T-cell (primary cell): Measurements from ENCODE around the gene OSBP2. TPM values are rescaled to one million over a fixed set of nuclear protein-coding genes. Genes with fewer than 3 reads are reported as not detected.

Source experiments
- ATAC-seq, 4 experiments: fragments of 200-7000 bp in 3 of 4; fragments of 150-1000 bp in 1 of 4; cut with Tn5 transposase; replicated peaks in 1 of 4; 1 replicate in 3 of 4; 2 replicates in 1 of 4; pipeline ENCODE4 v1.10.0; 2021; ENCODE audit warnings: moderate library complexity in 3 of 4, mild to moderate bottlenecking in 2 of 4, moderate number of reproducible peaks in 1 of 4
- CTCF ChIA-PET, 2 donors: fragments of 300-600 bp; sonication (Branson Sonifier 250); formaldehyde crosslinking; loops; one replicate each; lab custom pipeline; 2022; ENCODE audit warnings: antibody characterized with exemption in 2 of 2; lab: Charles Lee
- POLR2A ChIA-PET, 2 donors: fragments of 300-600 bp; sonication (Branson Sonifier 250); formaldehyde crosslinking; loops; one replicate each; lab custom pipeline; 2022; ENCODE audit warnings: antibody characterized with exemption in 2 of 2; lab: Charles Lee
- DNase-seq, 35 experiments: peaks; one replicate each; pipeline versions ENCODE4 v3.0.0 to v3.0.0-alpha.2; 2013 to 2023
- H3K27ac ChIP-seq: one replicate; pipeline ENCODE4 v1.5.1; 2013; ENCODE audit warnings: low read length
- H3K27me3 ChIP-seq, 2 experiments: replicated peaks in 1 of 2; 1 replicate in 1 of 2; 2 replicates in 1 of 2; pipeline versions ENCODE4 v1.6.1 to v1.7.0; 2013; ENCODE audit warnings: low read length in 1 of 2, mixed read lengths in 1 of 2; ENCODE audit not compliant: control insufficient read depth in 2 of 2, insufficient read depth in 2 of 2; ENCODE audit errors: extremely low read depth in 1 of 2
- H3K36me3 ChIP-seq, 2 donors: 1 replicate in 1 of 2; 2 replicates in 1 of 2; pipeline versions ENCODE4 v1.6.1 to v1.7.0; 2013; ENCODE audit warnings: low read length in 1 of 2; ENCODE audit not compliant: control insufficient read depth in 2 of 2, insufficient read depth in 1 of 2; ENCODE audit errors: extremely low read depth in 1 of 2
- H3K4me1 ChIP-seq, 2 experiments: 1 replicate in 1 of 2; 2 replicates in 1 of 2; pipeline versions ENCODE4 v1.6.1 to v1.7.0; 2013; ENCODE audit warnings: low read length in 2 of 2, mixed read lengths in 1 of 2; ENCODE audit not compliant: insufficient read depth in 2 of 2, control insufficient read depth in 1 of 2; ENCODE audit errors: extremely low read depth in 1 of 2
- H3K4me3 ChIP-seq, 2 donors: 1 replicate in 1 of 2; 2 replicates in 1 of 2; pipeline versions ENCODE4 v1.5.1 to v1.7.0; 2013; ENCODE audit warnings: mild to moderate bottlenecking in 2 of 2, low read length in 1 of 2, moderate library complexity in 1 of 2; ENCODE audit not compliant: control insufficient read depth in 1 of 2; ENCODE audit errors: extremely low read depth in 1 of 2
- H3K9me3 ChIP-seq: 2 replicates; pipeline ENCODE4 v1.7.0; 2013
- H3K27ac Mint-ChIP-seq, 2 donors: one replicate each; pipeline ENCODE4 v1.8.0; 2020 to 2021; ENCODE audit warnings: mild to moderate bottlenecking in 2 of 2, mixed read lengths in 2 of 2
- H3K27me3 Mint-ChIP-seq, 2 donors: one replicate each; pipeline ENCODE4 v1.8.0; 2021 to 2022; ENCODE audit warnings: mixed read lengths in 2 of 2
- H3K36me3 Mint-ChIP-seq: one replicate; pipeline ENCODE4 v1.8.0; 2021; ENCODE audit warnings: mixed read lengths
- H3K4me1 Mint-ChIP-seq, 3 donors: one replicate each; pipeline ENCODE4 v1.8.0; 2020 to 2022; ENCODE audit warnings: mixed read lengths in 3 of 3, mild to moderate bottlenecking in 1 of 3
- H3K4me3 Mint-ChIP-seq, 3 donors: one replicate each; pipeline ENCODE4 v1.8.0; 2020 to 2022; ENCODE audit warnings: mild to moderate bottlenecking in 3 of 3, mixed read lengths in 3 of 3, moderate library complexity in 3 of 3
- H3K9me3 Mint-ChIP-seq, 3 donors: one replicate each; pipeline ENCODE4 v1.8.0; 2020 to 2022; ENCODE audit warnings: mixed read lengths in 3 of 3
- WGBS: methylation state at CpG from one replicate; pipeline ENCODE4 v1.1.5; 2013; ENCODE audit warnings: missing lambda C conversion rate; ENCODE audit not compliant: insufficient coverage; 5-methylcytosine and 5-hydroxymethylcytosine counted together
- total RNA-seq, 35 experiments: library from RNA in 6 of 35; stranded (reverse) in 6 of 35; fragments of 120-200 nt in 1 of 35; gene quantifications; one replicate each; pipeline versions ENCODE4 v1.2.1 to v1.2.4 and lab custom pipeline; 2013 to 2026

Gene OSBP2
- total RNA-seq, 5 donors from 2014 or later (not counting 1 experiment from before 2014, with no cell fraction given) = 1.6 to 2.8 (median 2.1) TPM

DNA sequence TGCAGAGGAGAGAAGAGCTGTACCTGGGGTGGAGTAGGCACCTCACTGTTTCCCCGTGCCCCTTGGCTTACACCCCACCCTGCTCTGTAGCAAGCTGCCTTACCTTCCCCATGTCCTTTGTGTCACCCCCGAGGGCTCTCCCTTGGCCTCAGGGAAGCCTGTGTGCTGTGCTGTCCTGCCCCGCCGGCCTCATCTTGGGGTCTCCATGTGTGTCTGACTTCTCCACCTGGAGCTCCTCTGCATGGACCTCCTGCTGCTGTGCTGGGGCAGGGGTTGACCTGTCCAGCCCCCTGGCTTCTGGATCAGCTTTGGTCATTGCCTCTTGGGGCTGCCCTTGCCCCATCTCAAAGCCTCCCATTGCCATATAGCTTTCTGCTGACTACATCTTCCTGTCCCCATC lies 59.8 kb downstream of the OSBP2 start:
- ATAC-seq (no peak), DNase-seq (no peak)
- WGBS = 92% methylated on average over 3 of the region's 4 CpGs
- Histone ChIP-seq H3K27ac (no peak overlapping the region), H3K9me3 (no peaks in the 10 kb centered on the region), H3K36me3 (no peaks in the 10 kb centered on the region), H3K4me1 (no peaks in the 10 kb centered on the region), H3K4me3 (no peak overlapping the region), H3K27me3 (no peaks in the 10 kb centered on the region)
- Mint-ChIP-seq H3K4me3 (no peak overlapping the region), H3K36me3 (peaks cover 5% of the 10 kb centered on the region), H3K4me1 (peaks cover 0 to 6% (median 0%) of the 10 kb centered on the region in 3 donors), H3K9me3 (no peaks in the 10 kb centered on the region), H3K27ac (no peak overlapping the region), H3K27me3 (peaks cover 0 to 4% of the 10 kb centered on the region in 2 donors)
- ChIA-PET POLR2A (no interaction called here), CTCF (interaction anchor here (1.2 to 2.0 kb wide), 2 partner anchors 120 kb away, joined by 5 to 26 read pairs; partner anchors contain the start of gene SLC35E4 (in 1 of the 2))

DNA sequence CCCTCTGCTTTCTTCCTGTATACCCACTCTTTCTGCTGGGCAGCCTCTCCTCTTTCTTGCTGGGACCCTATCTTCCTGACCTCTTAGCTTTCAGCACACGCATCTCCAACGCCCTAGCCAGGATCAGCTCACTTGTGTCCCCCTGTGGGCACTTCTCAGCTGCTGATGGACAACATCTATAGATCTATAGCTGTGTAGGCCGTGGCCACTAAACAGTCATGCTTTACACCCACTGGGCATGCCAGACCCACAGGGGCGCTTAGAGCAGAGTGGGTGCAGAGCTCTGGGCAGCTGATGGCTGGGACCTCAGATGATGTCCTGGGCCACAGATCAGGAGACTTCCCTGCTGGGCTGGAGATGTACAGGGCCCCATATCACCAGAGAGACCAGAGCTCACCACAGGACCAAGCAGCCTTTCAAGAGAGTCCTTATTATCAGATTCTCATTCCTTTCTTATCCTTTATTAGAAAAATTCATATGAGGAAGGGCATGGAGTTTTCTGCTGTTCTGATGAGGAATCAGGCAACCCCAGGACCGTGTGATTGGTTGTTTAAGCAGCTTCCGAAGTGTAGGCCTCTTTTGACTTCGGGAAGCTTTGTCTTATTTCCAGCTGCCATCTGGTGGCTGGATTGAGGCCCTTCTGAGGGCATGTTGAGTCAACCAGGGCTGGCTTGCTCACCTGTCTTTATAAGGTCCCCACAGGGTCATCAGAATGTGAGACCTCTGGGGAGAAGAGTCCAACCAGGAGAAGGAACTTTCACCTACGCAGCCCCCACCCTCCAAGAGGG lies 60.5 kb downstream of the OSBP2 start:
- Histone ChIP-seq H3K36me3 (no peaks in the 10 kb centered on the region), H3K9me3 (no peaks in the 10 kb centered on the region), H3K27me3 (no peaks in the 10 kb centered on the region), H3K27ac (no peak overlapping the region), H3K4me3 (no peak overlapping the region), H3K4me1 (no peaks in the 10 kb centered on the region)
- WGBS = 75% methylated on average over 6 of the region's 8 CpGs
- H3K27ac Mint-ChIP-seq = no peak overlapping the region
- peak in 29 of 35 experiments; percentile 7 to 65 (median 28) for DNase-seq
- no peak overlapping the region for H3K4me3 Mint-ChIP-seq
- H3K9me3 Mint-ChIP-seq = no peaks in the 10 kb centered on the region
- peak; percentile 50 to 75 (median 70) for ATAC-seq
- peaks cover 0 to 4% of the 10 kb centered on the region in 2 donors for H3K27me3 Mint-ChIP-seq
- H3K4me1 Mint-ChIP-seq = peaks cover 0 to 6% (median 0%) of the 10 kb centered on the region in 3 donors
- peaks cover 5% of the 10 kb centered on the region for H3K36me3 Mint-ChIP-seq
- ChIA-PET CTCF (interaction anchor here (0.6 to 2.0 kb wide), 4 partner anchors 120 to 1084 kb away, joined by 3 to 26 read pairs (median 4); partner anchors contain the start of gene SLC35E4 (in 1 of the 2)), POLR2A (interaction anchor here in 1 of 2 donors (0.5 kb wide), 1 partner anchor 23 kb away, joined by 14 read pairs; no protein-coding TSS in a partner anchor)

DNA sequence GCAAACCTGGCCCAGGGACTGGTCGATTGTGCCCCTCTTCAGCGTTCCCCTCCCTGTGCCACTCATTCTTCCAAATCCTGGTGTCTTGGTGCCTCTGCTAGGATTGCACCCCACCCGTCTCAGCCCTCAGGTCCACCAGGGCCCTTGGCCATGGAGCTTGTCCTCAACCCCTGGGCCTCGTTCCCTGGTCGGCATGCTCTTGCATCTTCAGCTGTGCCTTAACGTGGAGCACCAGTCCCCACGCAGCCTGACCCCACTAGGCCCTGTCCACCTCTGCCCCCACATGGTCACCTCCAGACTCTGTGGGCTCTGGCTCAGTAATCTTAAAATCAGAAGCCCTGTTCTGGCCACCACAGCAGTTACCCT lies 61.1 kb downstream of the OSBP2 start:
- H3K4me3 ChIP-seq = no peak overlapping the region
- no peak overlapping the region for H3K27ac ChIP-seq
- H3K9me3 Mint-ChIP-seq = no peaks in the 10 kb centered on the region
- no peak overlapping the region for H3K27ac Mint-ChIP-seq
- ATAC-seq (peak in 1 of 4 experiments; percentile 24), DNase-seq (no peak)
- CTCF ChIA-PET = interaction anchor here (0.6 to 2.0 kb wide), 2 partner anchors 121 to 164 kb away, joined by 3 to 26 read pairs; partner anchors contain the start of gene SLC35E4 (in 1 of the 2)
- WGBS = 95% methylated on average over 7 of the region's 7 CpGs
- H3K36me3 Mint-ChIP-seq = peaks cover 5% of the 10 kb centered on the region
- peaks cover 0 to 4% of the 10 kb centered on the region in 2 donors for H3K27me3 Mint-ChIP-seq
- H3K36me3 ChIP-seq = no peaks in the 10 kb centered on the region
- no peaks in the 10 kb centered on the region for H3K9me3 ChIP-seq
- H3K4me1 Mint-ChIP-seq = peaks cover 0 to 6% (median 0%) of the 10 kb centered on the region in 3 donors
- H3K4me1 ChIP-seq = no peaks in the 10 kb centered on the region
- H3K27me3 ChIP-seq = no peaks in the 10 kb centered on the region
- no peak overlapping the region for H3K4me3 Mint-ChIP-seq
- POLR2A ChIA-PET = no interaction called here

DNA sequence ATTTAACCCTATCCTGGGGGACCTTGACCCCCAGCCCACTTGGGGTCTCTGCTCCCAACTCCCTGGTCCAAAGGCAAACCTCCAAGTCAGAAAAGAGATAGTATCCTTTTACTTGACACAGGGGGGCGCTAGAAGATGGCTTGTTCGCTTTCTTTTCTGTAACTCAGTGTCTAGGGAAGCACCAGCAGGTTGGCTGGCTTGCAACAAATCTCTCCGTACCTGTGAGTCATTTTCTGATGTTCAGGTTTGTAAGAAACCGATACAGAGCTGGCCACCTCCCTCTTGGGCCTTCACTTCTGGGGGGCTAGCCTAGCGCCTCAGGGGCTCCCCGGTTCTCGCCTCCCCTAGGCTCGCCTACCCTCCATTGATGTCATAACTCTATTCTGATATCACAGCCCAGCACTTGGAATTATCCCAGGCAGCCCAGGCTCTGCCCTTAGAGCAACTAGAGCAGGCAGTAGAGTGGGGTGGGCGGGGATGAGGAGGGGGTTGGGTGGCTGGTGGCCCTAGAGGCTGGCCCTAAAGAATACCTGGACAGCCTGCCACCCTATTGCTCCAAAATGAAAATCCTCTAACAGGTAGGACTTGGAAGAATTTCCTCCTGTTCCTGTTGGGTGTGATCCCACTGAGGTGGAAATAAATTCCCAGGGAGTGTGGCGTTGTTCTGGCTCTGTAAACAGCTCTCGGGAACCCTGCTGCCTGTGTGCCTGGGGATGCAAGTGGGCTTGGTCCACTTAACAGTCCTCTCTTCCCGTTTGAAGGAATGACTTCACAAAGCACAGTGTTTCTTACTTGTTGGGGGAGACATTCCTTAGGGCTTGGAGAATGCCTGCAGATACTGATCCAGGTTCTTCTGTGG lies 69.4 kb downstream of the OSBP2 start:
- no peaks in the 10 kb centered on the region for H3K9me3 Mint-ChIP-seq
- no peaks in the 10 kb centered on the region for H3K36me3 ChIP-seq
- WGBS = no CpG with 5 or more reads among the region's 12 CpGs
- POLR2A ChIA-PET = no interaction called here
- no peak overlapping the region for H3K4me3 Mint-ChIP-seq
- H3K27me3 Mint-ChIP-seq = no peaks in the 10 kb centered on the region
- peaks cover 0 to 4% of the 10 kb centered on the region in 2 experiments for H3K4me1 ChIP-seq
- no peaks in the 10 kb centered on the region for H3K27me3 ChIP-seq
- CTCF ChIA-PET = interaction anchor here (0.7 to 1.9 kb wide), 4 partner anchors 156 to 927 kb away, joined by 3 to 13 read pairs (median 4); no protein-coding TSS in a partner anchor
- no peaks in the 10 kb centered on the region for H3K9me3 ChIP-seq
- DNase-seq (peak in 34 of 35 experiments; percentile 15 to 79 (median 41)), ATAC-seq (peak; percentile 46 to 78 (median 72))
- no peak overlapping the region for H3K27ac ChIP-seq
- no peak overlapping the region for H3K4me3 ChIP-seq
- no peak overlapping the region for H3K27ac Mint-ChIP-seq
- H3K36me3 Mint-ChIP-seq = no peaks in the 10 kb centered on the region
- peaks cover 0 to 2% (median 2%) of the 10 kb centered on the region in 3 donors for H3K4me1 Mint-ChIP-seq

DNA sequence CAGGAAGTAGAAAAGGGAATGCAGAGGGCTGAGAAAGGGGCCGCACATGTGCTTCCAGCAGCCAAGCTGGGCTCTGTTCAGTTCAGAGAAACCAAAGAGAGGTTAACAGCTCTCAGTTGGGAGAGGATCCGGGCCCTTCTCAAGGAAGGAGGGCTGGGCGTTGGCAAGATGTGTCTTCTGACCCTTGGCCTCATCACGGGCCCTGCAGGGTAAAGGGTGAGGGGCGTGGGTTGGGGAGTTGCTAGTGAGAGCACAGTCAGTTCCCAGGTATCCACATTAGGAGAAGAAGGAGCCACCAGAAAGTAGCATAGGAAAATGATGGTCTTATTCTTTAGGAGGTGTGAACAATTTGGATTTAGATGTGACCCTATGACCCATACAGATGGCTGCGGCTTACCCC lies 73.0 kb downstream of the OSBP2 start:
- Histone ChIP-seq H3K27me3 (peaks cover 0 to 9% of the 10 kb centered on the region in 2 experiments), H3K4me1 (peaks cover 0 to 4% of the 10 kb centered on the region in 2 experiments), H3K9me3 (no peaks in the 10 kb centered on the region), H3K27ac (no peak overlapping the region), H3K36me3 (no peaks in the 10 kb centered on the region), H3K4me3 (no peak overlapping the region)
- Mint-ChIP-seq H3K4me3 (no peak overlapping the region), H3K9me3 (no peaks in the 10 kb centered on the region), H3K4me1 (peaks cover 0 to 2% (median 2%) of the 10 kb centered on the region in 3 donors), H3K27ac (no peak overlapping the region), H3K27me3 (no peaks in the 10 kb centered on the region), H3K36me3 (no peaks in the 10 kb centered on the region)
- ChIA-PET POLR2A (no interaction called here), CTCF (no interaction called here)
- ATAC-seq (no peak), DNase-seq (no peak)
- 94% methylated on average over 6 of the region's 6 CpGs for WGBS

DNA sequence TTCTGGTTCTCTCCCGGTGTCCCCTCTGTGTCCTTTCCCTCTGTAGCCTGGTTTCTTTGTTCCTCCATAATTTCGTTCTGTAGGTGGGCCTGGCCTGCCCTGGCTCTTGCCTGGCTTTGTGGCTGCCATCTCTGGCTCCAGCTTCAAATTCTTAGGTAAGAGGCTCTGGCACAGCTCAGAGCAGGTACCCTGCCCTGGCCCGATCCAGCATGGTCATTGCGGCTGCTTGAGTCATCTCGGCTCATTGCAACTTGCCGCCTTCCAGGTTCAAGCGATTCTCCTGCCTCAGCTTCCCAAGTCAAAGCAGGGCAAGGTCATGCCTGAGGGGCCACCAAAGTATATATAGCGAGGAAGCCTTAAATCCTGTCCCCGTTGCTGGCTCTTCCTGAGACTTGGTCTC lies 76.0 kb downstream of the OSBP2 start:
- H3K27me3 Mint-ChIP-seq = no peaks in the 10 kb centered on the region
- no peak overlapping the region for H3K4me3 ChIP-seq
- H3K27ac ChIP-seq = no peak overlapping the region
- no peaks in the 10 kb centered on the region for H3K36me3 Mint-ChIP-seq
- ATAC-seq (no peak), DNase-seq (no peak)
- no peaks in the 10 kb centered on the region for H3K9me3 ChIP-seq
- no peaks in the 10 kb centered on the region for H3K36me3 ChIP-seq
- H3K27me3 ChIP-seq = peaks cover 0 to 15% of the 10 kb centered on the region in 2 experiments
- H3K9me3 Mint-ChIP-seq = no peaks in the 10 kb centered on the region
- WGBS = 82% methylated on average over 9 of the region's 9 CpGs
- H3K4me1 ChIP-seq = no peaks in the 10 kb centered on the region
- POLR2A ChIA-PET = no interaction called here
- CTCF ChIA-PET = no interaction called here
- H3K27ac Mint-ChIP-seq = no peak overlapping the region
- no peaks in the 10 kb centered on the region for H3K4me1 Mint-ChIP-seq
- H3K4me3 Mint-ChIP-seq = no peak overlapping the region
